Uterus (tissue), 4 donors: Measurements from ENCODE around the gene C1orf210. TPM values are rescaled to one million over a fixed set of nuclear protein-coding genes. Genes with fewer than 3 reads are reported as not detected.

Source experiments
- DNase-seq, 2 donors: peaks; one replicate each; pipeline ENCODE4 v3.0.0-alpha.2; 2019 to 2020
- H3K27ac ChIP-seq, 2 donors: fragments of 200-600 bp; sonication (generic); 1 replicate in 1 of 2; 2 replicates in 1 of 2; pipeline ENCODE4 v1.5.1; 2016 to 2018
- H3K27me3 ChIP-seq, 2 donors: fragments of 200-600 bp; sonication (generic); one replicate each; pipeline ENCODE4 v1.5.1; 2018 to 2019; ENCODE audit warnings: control low read depth in 1 of 2
- H3K36me3 ChIP-seq, 2 donors: fragments of 200-600 bp; sonication (generic); one replicate each; pipeline ENCODE4 v1.5.1; 2019; ENCODE audit warnings: control low read depth in 1 of 2
- H3K4me1 ChIP-seq, 2 donors: fragments of 200-600 bp; sonication (generic); one replicate each; pipeline ENCODE4 v1.5.1; 2018 to 2019; ENCODE audit warnings: control low read depth in 1 of 2
- H3K4me3 ChIP-seq, 2 donors: fragments of 200-600 bp; sonication (generic); 1 replicate in 1 of 2; 2 replicates in 1 of 2; pipeline ENCODE4 v1.5.1; 2018 to 2019; ENCODE audit warnings: mild to moderate bottlenecking in 1 of 2
- H3K9me3 ChIP-seq, 2 donors: fragments of 200-600 bp; sonication (generic); one replicate each; pipeline ENCODE4 v1.5.1; 2019; ENCODE audit warnings: control low read depth in 1 of 2
- CTCF ChIP-seq, 4 experiments: fragments of 200-600 bp in 2 of 4; fragments of 450-650 bp in 2 of 4; sonication (generic) in 2 of 4; IDR thresholded peaks; one replicate each; pipeline ENCODE4 v1.5.1; 2016 to 2019; ENCODE audit warnings: antibody characterized with exemption in 4 of 4, mild to moderate bottlenecking in 2 of 4, moderate library complexity in 1 of 4
- POLR2A ChIP-seq, 2 donors: fragments of 450-650 bp; IDR thresholded peaks; one replicate each; pipeline ENCODE4 v1.6.1; 2016; ENCODE audit warnings: antibody characterized with exemption in 2 of 2, mild to moderate bottlenecking in 1 of 2, moderate library complexity in 1 of 2
- intact Hi-C: fragments of 100-400 bp; cut with DNase I; formaldehyde crosslinking; loops from one replicate; pipeline ENCODE4 v1.15.1; 2023; ENCODE audit warnings: low total_unique reads
- total RNA-seq, 4 donors: library from RNA; depleted of rRNA in 3 of 4; stranded (reverse); fragments of >200 nt in 3 of 4; gene quantifications; one replicate each; pipeline versions ENCODE4 v1.1.0 to v1.2.4, GENCODE V29; 2014 to 2023
- donor health status: DM: yes; HTN: yes; CAD: no.

Gene C1orf210
- total RNA-seq, 4 donors from 2014 or later: 0.62 TPM; not detected in 3

- H3K4me1 ChIP-seq: no peaks in the 10 kb centered on the region
- H3K36me3 ChIP-seq: no peaks in the 10 kb centered on the region
- H3K27ac ChIP-seq: no peak overlapping the region
- H3K9me3 ChIP-seq: no peaks in the 10 kb centered on the region
- TF ChIP-seq POLR2A (IDR thresholded peaks at IDR 0.05): no peak
- no peak for TF ChIP-seq CTCF (IDR thresholded peaks at IDR 0.05)
- intact Hi-C loops: no loop called here
- H3K27me3 ChIP-seq: no peaks in the 10 kb centered on the region
- no peak overlapping the region for H3K4me3 ChIP-seq
- no peak for DNase-seq
These were observed 34.4 kb upstream of the C1orf210 start for GRCh38 chr1:43319766-43320165.

DNA sequence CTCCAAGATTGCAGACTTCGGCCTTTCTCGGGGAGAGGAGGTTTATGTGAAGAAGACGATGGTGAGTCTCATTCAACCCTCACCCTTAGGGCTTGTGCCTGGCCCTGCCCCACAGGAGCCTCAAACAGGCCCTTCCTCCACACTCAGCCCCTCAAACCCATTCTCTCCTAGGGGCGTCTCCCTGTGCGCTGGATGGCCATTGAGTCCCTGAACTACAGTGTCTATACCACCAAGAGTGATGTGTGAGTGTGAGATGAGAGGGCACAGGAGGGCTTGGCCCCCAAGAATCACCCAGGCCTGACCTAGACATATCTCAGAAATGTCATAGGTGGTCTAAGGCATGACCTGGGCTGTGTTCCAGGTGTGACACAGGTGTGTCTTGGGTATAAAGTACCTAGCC lies 33.9 kb upstream of the C1orf210 start:
- H3K9me3 ChIP-seq: no peaks in the 10 kb centered on the region
- no peak for TF ChIP-seq POLR2A (IDR thresholded peaks at IDR 0.05)
- no peaks in the 10 kb centered on the region for H3K36me3 ChIP-seq
- H3K4me3 ChIP-seq: no peak overlapping the region
- H3K27me3 ChIP-seq: no peaks in the 10 kb centered on the region
- intact Hi-C loops: no loop called here
- H3K4me1 ChIP-seq: no peaks in the 10 kb centered on the region
- no peak overlapping the region for H3K27ac ChIP-seq
- DNase-seq: no peak

DNA sequence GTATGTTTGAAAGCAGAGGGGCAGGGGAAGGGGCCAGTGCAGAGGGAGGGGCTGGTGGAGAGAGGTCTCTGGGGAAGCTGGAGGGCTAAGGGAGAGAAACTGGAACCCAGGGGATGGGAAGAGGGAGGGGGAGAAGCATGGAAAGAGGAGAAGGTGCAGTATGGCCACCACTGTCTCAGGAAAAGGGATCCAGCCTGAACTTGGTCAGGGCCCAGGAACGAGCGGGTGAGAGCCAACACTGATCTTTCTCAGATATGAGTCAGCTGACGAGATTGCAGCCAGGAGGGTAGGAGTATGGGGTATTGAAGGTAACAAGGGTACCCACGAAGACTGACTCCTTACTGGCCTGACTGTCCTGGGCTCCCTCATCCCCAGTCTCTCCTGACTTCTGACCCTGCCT lies 33.5 kb upstream of the C1orf210 start:
- Histone ChIP-seq H3K4me3 (no peak overlapping the region), H3K27me3 (no peaks in the 10 kb centered on the region), H3K36me3 (no peaks in the 10 kb centered on the region), H3K9me3 (no peaks in the 10 kb centered on the region), H3K4me1 (no peaks in the 10 kb centered on the region), H3K27ac (no peak overlapping the region)
- intact Hi-C loops: no loop called here
- no peak for TF ChIP-seq POLR2A (IDR thresholded peaks at IDR 0.05)
- no peak for TF ChIP-seq CTCF (IDR thresholded peaks at IDR 0.05)
- no peak for DNase-seq

DNA sequence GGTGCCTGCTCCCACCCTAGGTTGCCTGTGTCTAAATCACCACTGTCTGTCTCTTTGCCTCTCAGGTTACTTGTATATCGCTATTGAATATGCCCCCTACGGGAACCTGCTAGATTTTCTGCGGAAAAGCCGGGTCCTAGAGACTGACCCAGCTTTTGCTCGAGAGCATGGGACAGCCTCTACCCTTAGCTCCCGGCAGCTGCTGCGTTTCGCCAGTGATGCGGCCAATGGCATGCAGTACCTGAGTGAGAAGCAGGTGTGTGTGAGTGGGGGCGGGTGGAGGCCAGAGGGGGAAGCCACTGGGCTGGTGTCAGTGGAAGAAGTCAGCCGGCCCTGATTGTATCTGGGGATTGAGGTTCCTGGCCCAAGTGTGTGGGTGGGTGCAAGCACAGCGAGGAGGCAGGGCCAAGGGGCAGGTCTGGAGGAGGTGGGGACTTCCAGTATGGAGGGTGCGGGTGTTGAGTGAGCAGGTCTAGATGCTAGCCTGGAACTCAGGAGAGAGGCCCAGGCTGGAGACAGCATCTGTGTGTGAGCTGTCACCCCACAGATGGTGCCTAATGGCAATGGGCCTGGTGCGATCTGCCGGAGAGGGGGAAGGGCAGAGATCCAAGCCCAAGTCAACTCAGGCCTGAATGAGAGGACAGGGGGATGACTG lies 32.6 kb upstream of the C1orf210 start:
- intact Hi-C loops: no loop called here
- H3K4me1 ChIP-seq: no peaks in the 10 kb centered on the region
- no peaks in the 10 kb centered on the region for H3K36me3 ChIP-seq
- TF ChIP-seq POLR2A (IDR thresholded peaks at IDR 0.05) (no peak), CTCF (IDR thresholded peaks at IDR 0.05) (no peak)
- H3K4me3 ChIP-seq: no peak overlapping the region
- no peaks in the 10 kb centered on the region for H3K9me3 ChIP-seq
- H3K27me3 ChIP-seq: no peaks in the 10 kb centered on the region
- DNase-seq: no peak
- H3K27ac ChIP-seq: no peak overlapping the region

- no peak overlapping the region for H3K4me3 ChIP-seq
- no peaks in the 10 kb centered on the region for H3K36me3 ChIP-seq
These were observed 31.5 kb upstream of the C1orf210 start for GRCh38 chr1:43316738-43317520.

More at GRCh38 chr1:43316738-43317520, 31.5 kb upstream of the C1orf210 start:
- intact Hi-C loops: no loop called here
- Histone ChIP-seq H3K9me3 (no peaks in the 10 kb centered on the region), H3K27ac (no peak overlapping the region), H3K4me1 (no peaks in the 10 kb centered on the region), H3K27me3 (no peaks in the 10 kb centered on the region)
- DNase-seq: no peak
- TF ChIP-seq POLR2A (IDR thresholded peaks at IDR 0.05) (no peak), CTCF (IDR thresholded peaks at IDR 0.05) (no peak)
